ENCODE measurements around the gene ACER2.

Gene ACER2

DNA sequence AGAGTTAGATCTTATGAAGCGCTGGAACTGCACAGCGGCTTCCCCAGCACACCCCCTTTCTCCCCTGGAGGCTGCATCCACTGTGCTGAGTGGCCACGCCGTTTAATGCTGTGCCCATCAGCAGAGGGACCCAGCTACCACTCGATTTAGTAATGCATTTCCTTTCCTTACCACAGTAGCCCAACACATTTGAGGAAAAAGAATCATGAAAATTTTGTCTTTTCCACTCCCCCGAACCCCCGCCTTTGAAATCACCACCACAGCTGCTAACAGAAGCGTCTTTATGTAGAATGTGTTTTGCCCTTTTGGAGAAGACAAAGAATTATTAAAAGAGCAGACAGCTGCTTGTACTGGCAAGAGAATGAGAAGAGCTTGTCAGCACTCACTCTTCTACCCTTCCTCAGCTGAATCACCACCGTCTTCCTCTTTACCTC is 73.2 kb downstream of the ACER2 start:
- H3K4me3 Mint-ChIP-seq = no peak overlapping the region

DNA sequence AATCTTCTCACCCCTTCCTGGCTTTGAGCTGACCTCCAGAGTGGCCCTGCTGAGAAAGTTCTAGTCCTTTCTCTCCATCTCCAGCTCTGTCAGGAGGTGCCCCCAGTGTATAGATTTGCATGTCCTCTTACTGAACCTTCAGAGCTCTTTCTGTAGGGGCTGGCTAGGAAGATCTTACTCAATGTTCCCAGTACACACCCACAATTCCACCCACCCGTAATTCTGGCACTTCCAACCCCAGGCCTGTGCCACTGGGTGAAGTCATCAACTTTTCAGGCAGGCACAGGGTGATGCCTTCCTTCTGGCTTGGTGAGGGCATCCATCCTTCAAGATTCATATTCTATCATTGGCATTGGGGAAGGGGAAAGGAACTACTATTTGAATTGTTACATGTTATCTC is 75.9 kb downstream of the ACER2 start:
- DNase-seq (no peak), ATAC-seq (no peak)
- H3K9me3 Mint-ChIP-seq = no peaks in the 10 kb centered on the region
- no peak overlapping the region for H3K4me3 Mint-ChIP-seq
- H3K27me3 Mint-ChIP-seq = no peaks in the 10 kb centered on the region
- H3K4me1 Mint-ChIP-seq = no peaks in the 10 kb centered on the region
- no peak overlapping the region for H3K27ac Mint-ChIP-seq

More for the DNA sequence above, 73.2 kb downstream of the ACER2 start:
- Mint-ChIP-seq H3K4me1 (no peaks in the 10 kb centered on the region), H3K27ac (no peak overlapping the region), H3K27me3 (peaks cover 7% of the 10 kb centered on the region), H3K9me3 (no peaks in the 10 kb centered on the region)
- DNase-seq (no peak), ATAC-seq (no peak)

DNA sequence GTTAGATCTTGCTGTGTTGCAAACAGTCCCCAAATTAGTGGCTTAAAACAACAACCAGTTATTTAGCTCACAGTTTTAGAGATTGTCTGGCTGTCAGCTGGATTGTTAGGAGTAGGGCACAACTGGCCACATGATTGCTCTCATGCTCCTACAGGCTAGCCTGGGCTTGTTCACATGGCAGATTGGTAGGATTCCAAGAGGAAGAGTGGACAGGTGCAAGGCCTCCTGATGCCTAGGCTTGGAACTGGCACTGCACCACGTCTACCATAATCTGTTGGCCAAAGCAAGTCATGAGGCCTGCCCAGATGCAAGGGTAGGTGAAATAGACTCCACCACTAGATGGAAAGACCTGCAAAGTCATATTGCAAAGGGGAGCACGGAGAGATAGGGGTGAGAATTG is 76.4 kb downstream of the ACER2 start:
- DNase-seq (no peak), ATAC-seq (no peak)
- H3K4me3 Mint-ChIP-seq = no peak overlapping the region

DNA sequence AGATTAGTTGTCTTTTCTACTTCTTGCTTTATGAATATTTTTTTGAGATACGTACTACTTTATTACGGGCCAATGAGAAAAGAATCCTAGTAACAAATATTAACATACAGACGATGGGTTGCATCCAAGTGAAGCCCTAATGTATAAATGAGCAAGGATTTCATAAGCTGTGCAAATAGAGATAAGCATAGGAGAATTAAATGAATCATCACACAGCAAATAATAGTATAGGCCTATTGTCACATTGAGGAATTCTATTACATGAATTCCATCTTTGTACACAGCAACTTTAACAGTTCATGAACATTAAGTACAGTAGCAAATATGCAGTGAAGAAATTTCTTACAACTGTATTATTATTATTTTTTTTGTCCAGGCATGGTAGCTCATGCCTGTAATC is 78.0 kb downstream of the ACER2 start:
- DNase-seq = no peak
- H3K9me3 Mint-ChIP-seq = no peaks in the 10 kb centered on the region
- no peaks in the 10 kb centered on the region for H3K4me1 Mint-ChIP-seq
- H3K27me3 Mint-ChIP-seq = no peaks in the 10 kb centered on the region
- no peak for ATAC-seq
- H3K4me3 Mint-ChIP-seq = no peak overlapping the region
- no peak overlapping the region for H3K27ac Mint-ChIP-seq

More for the DNA sequence above, 76.4 kb downstream of the ACER2 start:
- no peak overlapping the region for H3K27ac Mint-ChIP-seq
- H3K4me1 Mint-ChIP-seq = no peaks in the 10 kb centered on the region
- no peaks in the 10 kb centered on the region for H3K27me3 Mint-ChIP-seq
- H3K9me3 Mint-ChIP-seq = no peaks in the 10 kb centered on the region

DNA sequence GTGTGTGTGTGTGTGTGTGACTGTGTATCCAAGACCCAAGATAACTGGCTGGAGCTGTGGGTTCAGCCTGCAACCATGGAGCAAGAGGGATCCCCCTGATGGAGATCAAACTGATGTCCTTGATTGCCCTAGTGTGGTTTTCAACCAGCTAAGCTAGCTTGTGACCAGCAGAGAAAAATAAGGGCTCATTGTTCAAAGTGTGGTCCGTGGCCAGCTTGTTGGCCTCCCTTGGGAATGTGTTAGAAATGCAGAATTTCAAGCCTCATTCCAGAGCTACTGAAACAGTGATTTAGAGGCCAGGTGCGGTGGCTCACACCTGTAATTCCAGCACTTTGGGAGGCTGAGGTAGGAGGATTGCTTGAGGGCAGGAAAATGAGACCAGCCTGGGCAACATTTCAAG is 79.9 kb downstream of the ACER2 start:
- ATAC-seq (no peak), DNase-seq (no peak)
- Mint-ChIP-seq H3K27me3 (peaks cover 14% of the 10 kb centered on the region), H3K27ac (no peak overlapping the region), H3K4me1 (peaks cover 16% of the 10 kb centered on the region), H3K4me3 (no peak overlapping the region), H3K9me3 (no peaks in the 10 kb centered on the region)

DNA sequence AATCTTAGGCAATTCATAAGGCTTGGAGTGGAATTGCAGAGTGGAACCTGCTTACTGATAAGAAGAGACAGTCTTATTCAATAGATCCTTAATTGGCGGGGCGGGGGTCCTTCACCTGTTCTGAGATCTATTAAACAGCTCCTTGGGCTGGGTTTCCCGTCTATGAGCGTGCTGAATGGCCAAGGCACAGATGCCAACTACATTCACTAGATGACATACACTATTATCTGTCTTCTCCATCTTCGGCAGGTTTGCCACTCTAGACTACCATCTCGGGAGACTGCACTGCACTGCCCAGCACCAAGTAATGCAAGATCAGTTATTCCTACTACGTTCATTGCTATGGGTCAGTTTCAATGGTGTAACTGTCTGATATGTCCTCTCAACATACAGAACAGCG is 81.5 kb downstream of the ACER2 start:
- peaks cover 21% of the 10 kb centered on the region for H3K4me1 Mint-ChIP-seq
- ATAC-seq = no peak
- H3K27me3 Mint-ChIP-seq = peaks cover 21% of the 10 kb centered on the region
- no peak overlapping the region for H3K27ac Mint-ChIP-seq
- H3K4me3 Mint-ChIP-seq = no peak overlapping the region
- no peaks in the 10 kb centered on the region for H3K9me3 Mint-ChIP-seq
- DNase-seq = no peak

DNA sequence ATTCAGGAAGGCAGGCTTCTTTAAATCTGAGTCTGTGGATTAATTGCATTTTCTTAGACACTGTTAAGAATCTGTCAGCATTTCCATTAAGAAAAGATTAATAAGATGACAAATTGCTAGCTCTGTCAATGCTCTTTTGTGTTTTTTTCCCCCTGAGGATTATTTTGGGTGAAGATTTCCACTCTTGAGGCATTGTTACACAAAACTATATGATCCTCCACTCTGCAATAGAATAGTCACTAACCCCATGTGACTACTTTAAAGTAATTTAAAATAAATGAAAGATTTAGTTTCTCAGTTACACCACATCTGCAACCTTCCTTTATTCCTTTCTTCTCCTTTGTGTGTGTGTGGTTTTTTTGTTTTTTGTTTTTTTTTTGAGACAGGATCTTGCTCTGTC is 82.0 kb downstream of the ACER2 start:
- Mint-ChIP-seq H3K4me1 (peaks cover 21% of the 10 kb centered on the region), H3K9me3 (no peaks in the 10 kb centered on the region), H3K27ac (no peak overlapping the region), H3K4me3 (no peak overlapping the region), H3K27me3 (peaks cover 21% of the 10 kb centered on the region)
- DNase-seq = no peak
- ATAC-seq = no peak

DNA sequence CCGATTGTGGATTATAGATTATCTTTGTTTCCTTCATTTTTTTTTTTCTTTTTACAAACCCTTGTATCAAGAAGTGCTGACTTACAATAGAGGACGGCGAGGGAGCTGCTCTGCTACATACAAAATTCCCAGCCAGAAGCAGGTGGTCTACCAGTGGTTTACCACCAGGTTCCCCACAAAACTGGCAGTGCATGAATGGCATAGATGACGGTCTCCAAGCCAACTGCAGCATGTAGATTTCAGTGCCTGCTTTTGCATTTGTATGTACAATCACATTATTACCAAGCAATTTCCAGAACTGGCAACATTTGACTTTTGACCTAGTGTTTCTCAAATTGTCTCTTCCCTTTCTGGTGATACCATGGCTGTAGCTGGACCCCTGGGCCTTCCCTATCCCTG is 84.0 kb downstream of the ACER2 start:
- Mint-ChIP-seq H3K4me3 (peak overlapping the region; percentile 66 to 72), H3K27me3 (peaks cover 21% of the 10 kb centered on the region), H3K9me3 (no peaks in the 10 kb centered on the region), H3K27ac (peak overlapping the region in 1 of 2 donors; percentile 62), H3K4me1 (peaks cover 21% of the 10 kb centered on the region)
- ATAC-seq = no peak
- no peak for DNase-seq

DNA sequence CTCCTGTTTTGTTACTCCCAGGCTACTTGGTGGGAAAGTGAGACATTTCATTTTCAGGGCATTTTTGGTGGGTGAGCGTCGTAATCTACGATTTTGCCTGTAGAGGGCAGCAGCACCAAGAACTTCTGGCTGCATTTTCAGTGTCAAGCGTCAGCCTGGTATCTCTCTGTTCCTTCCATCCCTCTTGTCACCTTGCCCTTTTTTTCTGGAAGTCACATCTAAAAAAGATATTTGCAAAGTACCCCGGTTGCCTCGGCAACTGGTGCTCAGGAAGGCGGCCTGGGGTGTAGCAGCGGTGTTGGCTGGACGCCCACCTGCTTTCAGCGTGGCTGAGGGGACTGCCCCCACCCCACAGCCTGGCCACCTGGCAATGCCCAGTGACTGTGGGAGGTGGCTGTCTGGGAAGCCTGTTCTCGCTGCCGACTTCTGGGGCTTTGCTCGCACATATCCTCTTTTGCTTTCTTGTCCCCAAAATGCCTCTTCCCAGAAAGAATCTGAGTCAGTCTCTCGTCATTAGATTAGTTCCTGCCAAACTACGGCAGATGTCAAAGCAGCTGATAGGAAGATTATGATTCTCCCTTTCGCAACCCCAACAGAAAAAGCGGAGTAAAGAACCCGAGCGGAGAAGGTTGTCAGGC is 84.5 kb downstream of the ACER2 start:
- Mint-ChIP-seq H3K4me1 (peaks cover 21% of the 10 kb centered on the region), H3K9me3 (no peaks in the 10 kb centered on the region), H3K27ac (peak overlapping the region in 1 of 2 donors; percentile 62), H3K4me3 (peak overlapping the region; percentile 66 to 72), H3K27me3 (peaks cover 21% of the 10 kb centered on the region)
- peak; percentile 78 for ATAC-seq
- peak; percentile 42 to 55 for DNase-seq

DNA sequence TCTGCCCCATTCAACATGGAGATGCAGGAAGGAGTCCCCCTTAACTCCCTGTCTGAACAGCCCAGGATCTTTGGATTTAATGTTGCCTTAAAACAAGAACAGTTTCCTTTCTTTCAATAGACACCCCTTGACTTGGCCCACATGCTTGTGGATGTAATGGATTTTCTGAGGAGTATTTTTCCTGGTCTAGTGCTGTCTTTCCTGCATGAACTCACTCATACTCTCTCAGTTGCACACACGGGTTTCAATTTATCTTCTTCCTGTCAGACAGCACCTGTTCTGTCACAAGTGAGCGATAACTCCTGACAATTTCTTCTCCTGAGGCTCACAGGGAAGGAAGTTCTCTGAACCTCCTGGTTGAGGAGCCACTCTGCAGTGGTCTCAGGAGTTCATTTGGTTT is 85.1 kb downstream of the ACER2 start:
- H3K4me3 Mint-ChIP-seq = no peak overlapping the region
- ATAC-seq (no peak), DNase-seq (no peak)
- no peak overlapping the region for H3K27ac Mint-ChIP-seq
- H3K27me3 Mint-ChIP-seq = peaks cover 21% of the 10 kb centered on the region
- peaks cover 21% of the 10 kb centered on the region for H3K4me1 Mint-ChIP-seq
- no peaks in the 10 kb centered on the region for H3K9me3 Mint-ChIP-seq

DNA sequence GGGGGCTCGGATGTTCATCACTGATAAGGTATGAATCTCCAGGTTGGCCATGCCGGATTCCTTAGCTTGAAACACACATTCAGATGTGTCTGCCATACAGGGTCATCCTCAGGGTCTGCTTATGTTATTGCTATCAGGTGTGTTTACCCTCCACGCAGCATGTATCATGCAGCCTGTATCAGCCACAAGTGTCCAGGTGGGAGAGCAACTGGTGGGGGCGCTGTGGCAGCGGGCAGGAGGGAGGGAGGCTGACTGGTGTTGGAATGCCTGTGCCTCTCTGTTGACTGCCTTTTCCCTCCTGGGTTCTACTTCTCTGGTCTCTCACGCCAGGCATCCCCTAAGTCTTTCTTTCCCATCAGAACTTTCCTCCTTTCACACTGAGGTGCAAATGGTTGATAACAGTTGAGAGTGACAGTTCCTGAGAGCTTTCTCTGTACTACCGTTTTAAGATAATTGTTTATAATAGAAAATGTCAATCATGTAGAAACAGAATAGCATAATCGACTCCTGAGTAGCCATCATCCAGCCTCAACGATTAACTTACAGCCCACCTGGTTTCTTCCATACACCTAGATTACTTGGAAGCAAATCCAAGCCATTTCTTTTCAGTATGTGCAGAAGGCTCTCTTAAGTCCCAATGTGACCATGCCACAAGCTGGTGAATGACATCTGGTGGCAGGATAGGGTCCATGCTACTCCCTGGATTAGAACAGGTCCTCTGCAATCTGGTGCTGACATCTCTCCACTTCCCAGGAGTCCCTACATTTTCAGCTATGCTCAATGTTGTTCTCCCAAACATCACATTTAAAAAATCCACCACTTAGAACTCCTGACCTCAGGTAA is 86.6 kb downstream of the ACER2 start:
- ATAC-seq = no peak
- Mint-ChIP-seq H3K27ac (no peak overlapping the region), H3K9me3 (peaks cover 0 to under 1% of the 10 kb centered on the region in 2 donors), H3K4me1 (peaks cover 21% of the 10 kb centered on the region), H3K27me3 (peaks cover 21% of the 10 kb centered on the region), H3K4me3 (no peak overlapping the region)
- no peak for DNase-seq

DNA sequence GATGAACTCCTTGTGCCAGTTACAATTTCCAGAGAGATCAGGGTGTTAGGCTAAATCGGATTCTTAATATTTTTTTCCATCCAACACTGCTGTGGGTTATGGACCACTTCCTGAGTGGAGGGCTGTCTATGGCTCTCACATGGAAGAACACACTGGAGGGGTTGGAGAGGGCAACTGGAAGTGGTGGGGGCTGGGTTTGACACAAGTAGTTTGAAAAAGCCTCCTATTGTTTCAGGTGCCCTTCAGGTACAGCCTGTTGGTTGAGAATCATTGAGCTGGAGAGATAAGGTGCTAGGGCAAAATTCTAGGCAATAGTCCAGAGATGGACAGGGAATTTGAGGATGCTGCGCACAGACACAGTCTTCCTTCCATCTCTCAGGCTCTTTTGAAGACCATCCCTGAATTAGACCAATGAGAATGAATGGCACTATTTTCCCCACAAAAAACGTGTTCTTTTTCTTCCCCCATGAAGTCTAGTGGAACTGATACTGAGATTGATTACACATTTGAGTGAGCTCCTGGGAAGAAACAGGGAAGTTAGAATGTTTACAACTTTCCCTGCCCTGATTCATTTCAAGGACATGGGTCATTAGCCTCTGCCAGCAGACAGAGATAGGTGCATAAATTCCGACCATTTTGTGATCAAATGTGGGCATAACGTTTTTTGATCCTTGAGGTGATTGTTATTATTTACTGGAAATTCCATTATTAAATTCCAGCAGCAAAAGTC is 87.7 kb downstream of the ACER2 start:
- peaks cover 29% of the 10 kb centered on the region for H3K27me3 Mint-ChIP-seq
- ATAC-seq = no peak
- H3K27ac Mint-ChIP-seq = no peak overlapping the region
- peaks cover 21% of the 10 kb centered on the region for H3K4me1 Mint-ChIP-seq
- H3K4me3 Mint-ChIP-seq = no peak overlapping the region
- H3K9me3 Mint-ChIP-seq = peaks cover 0 to 10% of the 10 kb centered on the region in 2 donors
- DNase-seq = no peak

DNA sequence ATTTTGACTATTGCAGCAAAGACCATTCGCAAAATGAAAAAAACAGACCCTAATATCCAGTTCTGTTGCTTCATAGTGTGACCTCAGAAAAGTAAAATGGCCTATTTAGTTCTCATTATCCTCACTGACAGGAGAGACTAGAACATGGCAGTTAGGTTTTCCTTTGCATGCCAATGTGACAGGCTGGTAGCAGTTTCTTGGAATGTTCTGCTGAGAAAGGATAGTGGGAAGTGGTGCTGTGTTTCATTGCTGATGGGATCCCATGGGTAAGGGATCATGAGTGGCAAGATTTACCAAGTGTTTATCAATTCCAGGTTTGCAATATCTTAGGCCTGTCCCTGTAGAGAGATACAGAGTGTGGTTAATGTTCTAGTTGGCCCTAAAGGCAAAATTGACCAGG is 88.5 kb downstream of the ACER2 start:
- peaks cover 0 to 10% of the 10 kb centered on the region in 2 donors for H3K9me3 Mint-ChIP-seq
- no peak for DNase-seq
- H3K27me3 Mint-ChIP-seq = peaks cover 29% of the 10 kb centered on the region
- no peak for ATAC-seq
- no peak overlapping the region for H3K4me3 Mint-ChIP-seq
- peaks cover 20% of the 10 kb centered on the region for H3K4me1 Mint-ChIP-seq
- H3K27ac Mint-ChIP-seq = no peak overlapping the region

DNA sequence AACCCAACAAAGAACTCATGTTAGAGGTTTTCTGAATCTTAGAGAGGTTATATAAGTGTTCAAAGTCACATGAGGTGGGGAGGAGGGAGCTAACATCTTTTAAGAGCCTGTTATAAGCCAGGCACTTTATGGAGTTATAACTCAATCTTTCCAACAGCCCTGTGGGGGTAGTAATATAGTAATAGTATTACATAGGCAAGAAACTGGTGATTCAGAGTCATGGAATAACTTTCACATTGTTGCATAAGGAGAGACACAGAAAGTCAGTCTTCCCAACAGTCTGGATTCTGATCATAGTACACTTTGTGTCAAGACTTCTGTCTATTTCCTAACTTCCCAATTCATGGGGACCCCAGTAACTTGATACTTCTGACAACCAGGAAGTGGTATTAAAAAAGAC is 89.2 kb downstream of the ACER2 start:
- Mint-ChIP-seq H3K27ac (no peak overlapping the region), H3K27me3 (peaks cover 27% of the 10 kb centered on the region), H3K4me1 (peaks cover 12% of the 10 kb centered on the region), H3K9me3 (peaks cover 0 to 10% of the 10 kb centered on the region in 2 donors), H3K4me3 (no peak overlapping the region)
- no peak for ATAC-seq
- DNase-seq = no peak
